HG03060 (cell line): ENCODE measurements around the gene PRR9.
"Not testable (repeated sequence)": the region's sequence is repeated elsewhere in the genome, so short reads cannot be mapped to it uniquely, and the experiment has no call there.

ENCODE experiments used
- ATAC-seq: cut with Tn5 transposase; IDR thresholded peaks from one replicate; pipeline ENCODE4 v1.9.1; 2021; ENCODE audit warnings: low read depth, moderate number of reproducible peaks; ENCODE audit not compliant: unreplicated experiment

PRR9 gene

DNA sequence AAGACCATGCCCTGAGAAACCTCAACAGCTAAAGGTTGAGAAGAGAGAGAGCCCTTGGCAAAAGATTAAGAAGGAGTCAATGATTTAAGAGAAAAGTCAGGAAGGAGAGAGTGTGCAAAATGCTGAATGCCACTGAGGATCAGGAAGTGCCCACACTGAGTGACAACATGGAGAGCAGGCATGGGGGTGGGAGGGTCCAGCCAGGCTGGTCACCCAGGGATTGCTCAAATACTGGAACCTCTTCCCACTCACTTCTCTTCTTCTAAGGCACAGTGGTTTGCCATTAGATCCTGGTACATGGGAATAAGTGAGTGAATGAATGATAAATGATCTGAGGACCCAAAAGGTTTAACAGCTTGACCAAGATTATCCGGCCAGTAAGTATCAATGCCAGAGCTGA lies 11.1 kb downstream of the PRR9 start:
- ATAC-seq = no peak

DNA sequence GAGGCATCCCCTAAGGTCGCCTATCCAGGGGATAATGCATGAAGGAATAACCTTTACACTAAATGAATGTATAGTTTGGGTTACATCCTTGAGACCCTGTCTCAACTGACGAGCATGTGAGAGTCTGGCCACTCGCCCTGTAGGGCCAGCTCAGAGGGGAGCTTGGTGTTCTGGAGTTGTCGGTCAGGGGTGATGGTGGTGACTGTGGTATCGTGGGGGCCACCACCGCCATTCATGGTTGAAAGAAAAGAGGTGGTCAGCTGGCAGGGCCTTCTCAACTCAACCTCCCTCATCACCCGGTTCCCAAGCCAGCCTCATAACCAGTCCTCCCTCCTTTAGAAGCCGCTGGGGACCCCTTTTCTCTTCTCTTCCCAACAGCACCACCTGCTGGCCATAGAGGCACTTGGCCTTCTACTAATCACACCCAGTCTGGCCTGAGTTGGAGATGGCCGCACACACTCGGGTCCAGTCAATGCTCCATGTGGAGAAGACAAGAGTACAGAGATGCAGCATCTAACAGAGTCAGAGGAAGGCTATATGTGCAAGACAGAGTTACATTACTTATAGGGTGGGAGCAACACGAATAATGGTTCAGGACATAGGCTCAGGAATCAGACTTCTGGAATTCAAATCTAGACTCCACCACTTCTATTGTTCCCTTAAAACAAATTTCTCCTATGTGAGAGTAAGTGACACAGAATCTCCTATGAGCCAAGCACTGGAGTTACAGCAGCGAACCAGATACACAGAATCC lies 11.9 kb downstream of the PRR9 start:
- not testable (repeated sequence) for ATAC-seq

DNA sequence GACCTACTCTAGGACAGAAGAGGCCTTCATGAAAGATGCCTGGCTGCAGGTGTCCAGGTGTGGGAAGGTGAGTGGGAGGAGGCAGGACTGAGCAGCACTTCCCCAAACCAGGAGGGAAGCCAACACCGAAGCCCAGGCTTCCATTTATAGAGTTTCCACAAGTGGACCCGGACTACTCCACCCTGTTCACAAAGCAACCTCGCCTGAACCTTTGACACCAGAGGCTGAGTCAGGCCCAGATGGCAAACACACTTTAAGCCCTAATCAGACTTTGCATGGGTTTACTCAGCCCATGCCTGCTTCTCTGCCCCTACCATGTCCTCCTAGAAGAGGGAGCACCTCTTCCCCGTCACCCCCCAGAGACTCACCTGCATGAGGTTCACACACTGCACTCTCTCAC lies 14.0 kb downstream of the PRR9 start:
- no peak for ATAC-seq

DNA sequence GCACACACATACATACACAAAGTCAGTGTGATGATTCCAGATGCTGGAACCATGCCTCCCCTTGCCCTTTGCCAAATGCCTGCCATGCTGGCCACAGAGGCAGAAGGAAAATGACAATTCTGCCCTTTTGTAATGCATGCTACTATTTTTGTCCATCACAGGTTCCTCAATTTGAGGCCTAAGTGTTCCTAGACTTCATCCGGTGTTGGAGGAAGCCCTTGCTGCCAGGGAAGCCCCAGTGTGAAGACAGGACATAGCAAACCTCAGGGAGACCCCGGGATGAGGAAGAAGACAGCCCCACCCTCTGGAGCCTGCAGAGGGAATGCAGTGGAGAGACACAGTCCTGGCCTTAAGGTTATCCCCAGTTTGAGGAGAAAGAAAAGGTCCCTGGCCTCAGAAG lies 14.4 kb downstream of the PRR9 start:
- no peak for ATAC-seq

DNA sequence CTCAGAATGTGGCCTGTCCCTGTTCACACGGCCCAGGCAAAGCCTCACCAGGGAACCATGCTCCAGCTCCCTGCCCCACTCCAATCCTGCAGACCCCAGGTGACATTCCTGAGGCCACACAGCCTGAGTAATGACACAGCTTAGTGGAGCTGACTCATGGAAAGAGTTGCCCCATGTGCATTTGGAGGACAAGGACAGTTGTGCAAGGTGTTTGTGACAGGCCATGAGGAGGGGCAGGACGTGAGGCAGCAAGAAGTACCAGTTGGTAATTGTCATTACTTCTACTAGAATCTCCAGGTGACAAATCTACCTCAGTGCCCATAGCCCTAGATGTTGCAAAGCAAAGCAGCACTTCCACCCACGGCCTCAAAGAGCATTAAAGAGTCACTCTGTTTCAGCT lies 15.2 kb downstream of the PRR9 start:
- ATAC-seq = no peak

DNA sequence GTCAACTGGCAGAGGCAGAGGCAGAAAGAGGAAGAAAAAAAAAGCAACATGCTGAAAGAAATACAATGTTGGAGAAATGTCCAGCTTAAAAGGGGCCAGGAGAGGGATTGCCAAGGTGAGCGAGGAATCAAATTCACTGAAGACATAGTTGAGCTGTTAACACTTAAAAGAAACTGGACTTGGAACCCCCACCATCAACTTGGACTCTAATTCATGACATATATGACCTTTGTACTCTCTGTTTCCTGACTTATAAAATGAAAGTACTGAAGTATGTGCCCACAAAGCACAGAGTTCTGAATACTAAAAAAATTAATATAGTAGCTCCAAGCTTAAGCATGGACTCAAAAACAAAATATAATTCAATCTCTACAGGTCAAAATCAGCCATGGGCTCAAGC lies 16.1 kb downstream of the PRR9 start:
- no peak for ATAC-seq

DNA sequence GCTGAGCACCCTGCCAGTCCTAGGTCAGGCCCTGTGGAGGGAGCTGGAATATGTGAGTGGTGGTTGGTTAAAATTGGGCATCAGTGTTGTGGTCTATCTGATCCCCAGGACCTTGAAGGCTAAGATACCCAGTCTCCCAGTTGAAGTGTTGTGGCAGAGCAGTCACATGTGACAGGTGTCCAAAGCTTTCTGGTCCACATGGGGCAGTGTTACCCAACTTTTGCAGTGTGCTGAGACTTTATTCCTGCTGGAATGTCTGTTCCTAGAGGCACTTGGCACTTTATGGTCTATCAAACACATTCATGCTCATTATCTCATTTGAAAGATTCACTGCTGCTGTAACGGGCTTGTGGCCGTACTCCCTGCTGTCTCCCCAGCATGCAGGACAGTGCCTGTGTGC lies 21.1 kb downstream of the PRR9 start:
- ATAC-seq = no peak

DNA sequence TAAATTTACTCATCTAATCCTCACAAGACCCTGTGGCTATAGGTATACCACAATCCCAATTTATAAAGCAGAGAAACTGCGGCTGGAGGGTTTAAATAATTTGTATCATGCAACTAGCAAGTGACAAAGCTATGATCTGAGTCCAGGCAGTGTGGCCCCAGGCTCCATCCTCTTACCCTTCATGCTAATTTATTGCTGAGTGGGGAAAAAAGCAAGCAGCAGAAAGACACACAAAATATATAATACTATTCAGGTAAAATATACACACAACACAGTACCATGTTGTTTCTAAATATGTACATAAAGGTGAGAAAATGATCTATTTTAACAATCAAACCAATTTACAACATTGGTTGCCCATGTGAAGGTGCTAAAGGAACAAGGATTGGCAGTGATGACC lies 24.8 kb downstream of the PRR9 start:
- no peak for ATAC-seq

DNA sequence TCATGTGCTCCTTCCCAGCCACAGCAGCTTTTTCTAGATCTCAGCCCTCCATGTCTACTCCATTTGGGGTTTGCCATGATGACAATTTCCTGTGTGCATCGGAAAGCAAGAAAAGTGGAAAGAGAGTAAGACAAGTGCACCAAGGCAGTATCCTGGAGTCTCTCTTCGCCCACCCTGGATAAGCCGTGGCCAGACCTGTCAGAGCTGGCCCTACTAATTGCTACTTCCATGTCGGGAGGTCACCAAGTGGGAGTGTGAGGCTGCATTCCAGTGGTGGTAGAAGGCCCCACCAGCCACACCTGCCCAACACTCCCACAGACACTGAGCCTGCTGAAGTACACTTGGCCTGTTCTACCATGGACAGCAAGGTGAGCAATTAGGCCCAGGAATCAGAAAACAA lies 28.1 kb downstream of the PRR9 start:
- ATAC-seq = no peak

DNA sequence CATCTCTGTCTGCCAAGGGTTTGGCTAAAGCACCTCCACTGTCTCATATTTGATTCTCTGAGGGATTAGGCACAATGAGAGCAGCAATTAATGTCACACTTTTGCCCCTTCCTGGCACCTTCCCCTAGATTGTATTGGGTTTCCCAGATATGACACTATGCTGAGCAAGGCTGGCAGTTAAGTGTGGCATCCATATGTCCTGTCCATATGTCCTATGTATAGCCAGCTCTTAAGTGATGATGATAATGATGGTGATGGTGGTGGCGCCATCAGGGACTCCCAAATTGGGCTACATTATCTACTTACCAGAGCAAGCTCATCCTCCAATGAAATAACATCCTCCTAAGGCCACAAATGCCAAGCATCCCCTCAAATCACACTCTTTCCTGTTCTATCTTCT lies 28.6 kb downstream of the PRR9 start:
- ATAC-seq = no peak

DNA sequence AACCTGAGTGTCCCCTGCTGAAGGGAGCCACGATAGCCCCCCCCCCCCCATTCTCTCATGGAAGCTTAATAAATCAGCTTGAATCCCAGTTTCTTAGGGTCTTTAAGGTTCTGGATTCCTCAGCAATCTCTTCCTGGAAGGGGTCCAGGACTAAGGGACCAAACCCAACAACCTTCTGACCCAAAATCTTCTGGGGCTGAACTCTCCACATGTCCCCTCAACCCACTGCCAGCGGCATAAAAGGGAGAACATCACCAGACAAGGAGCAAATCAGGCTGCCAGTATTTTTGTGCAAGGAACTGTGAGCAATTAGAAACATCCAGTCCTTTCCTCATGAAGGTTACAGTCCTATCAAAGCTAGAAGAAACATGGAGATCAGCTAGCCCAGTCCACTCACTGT lies 29.4 kb downstream of the PRR9 start:
- no peak for ATAC-seq

DNA sequence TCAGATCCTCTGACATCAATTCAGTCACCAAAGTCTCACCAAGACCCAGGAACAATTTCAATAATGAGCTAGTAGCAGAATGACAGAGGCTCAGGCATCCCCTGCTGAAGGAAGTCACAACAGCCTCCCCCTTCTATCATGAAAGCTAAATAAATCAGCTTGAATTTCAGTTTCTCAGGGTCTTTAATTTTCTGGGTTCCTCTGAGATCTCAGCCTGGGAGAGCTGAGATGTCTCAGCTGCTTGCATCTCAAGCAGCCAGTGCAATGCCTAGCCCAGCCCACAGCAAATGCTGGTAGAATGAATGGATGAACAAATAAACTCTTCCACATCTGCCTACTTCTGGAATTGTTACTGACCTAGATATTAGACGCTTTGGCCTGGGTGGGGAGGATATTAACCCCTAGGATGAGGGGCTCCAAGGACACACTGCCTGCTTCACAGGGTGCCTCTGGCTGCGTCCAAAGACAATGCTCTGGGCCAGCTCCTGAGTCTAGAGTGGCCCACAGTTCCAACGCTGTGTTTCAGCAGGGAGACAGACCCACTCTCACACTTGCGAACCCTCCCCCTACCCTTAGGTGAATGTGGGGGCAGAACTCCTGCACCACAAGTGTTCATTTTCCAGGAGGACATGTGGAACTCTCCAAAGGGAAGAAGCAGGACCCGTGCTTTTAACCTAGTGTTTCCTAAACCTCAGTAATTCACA lies 30.9 kb downstream of the PRR9 start:
- ATAC-seq = no peak

DNA sequence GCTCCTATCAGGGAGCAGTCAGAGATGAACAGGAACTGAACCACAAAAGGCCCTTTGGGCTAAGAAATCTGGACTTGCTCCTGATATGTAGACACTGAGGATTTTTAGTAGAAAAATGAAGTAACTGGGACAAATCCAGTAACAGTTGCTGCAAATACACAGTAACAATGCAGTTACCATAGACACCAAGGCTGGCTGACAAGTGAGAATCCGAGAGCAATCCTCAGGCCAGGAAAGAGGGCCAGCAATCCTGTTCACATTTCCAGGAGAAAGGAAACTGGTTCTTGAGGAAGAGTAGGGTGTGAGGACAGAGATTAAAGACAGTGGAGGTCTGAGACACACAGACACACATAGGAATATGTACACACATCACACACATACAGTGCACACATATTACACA lies 32.8 kb downstream of the PRR9 start:
- ATAC-seq = no peak

DNA sequence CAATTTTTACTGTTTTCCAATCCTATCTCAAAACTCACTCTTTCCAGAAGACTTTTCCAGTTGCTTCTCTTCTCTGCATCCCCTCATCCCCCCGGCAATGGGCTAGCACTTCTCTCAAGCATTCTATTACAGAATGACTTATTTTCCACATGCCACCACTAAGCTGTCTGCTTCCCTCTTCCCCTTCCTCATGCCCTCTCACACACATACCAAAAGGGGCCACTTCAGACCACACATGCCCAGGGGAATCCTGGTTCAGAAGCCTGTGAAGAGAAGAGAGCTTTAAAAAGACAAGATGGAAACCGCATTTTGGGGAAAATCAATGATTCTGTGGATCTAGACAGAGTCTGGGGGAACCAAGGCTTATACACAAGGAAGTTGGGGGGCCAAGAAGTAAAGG lies 33.7 kb downstream of the PRR9 start:
- no peak for ATAC-seq

DNA sequence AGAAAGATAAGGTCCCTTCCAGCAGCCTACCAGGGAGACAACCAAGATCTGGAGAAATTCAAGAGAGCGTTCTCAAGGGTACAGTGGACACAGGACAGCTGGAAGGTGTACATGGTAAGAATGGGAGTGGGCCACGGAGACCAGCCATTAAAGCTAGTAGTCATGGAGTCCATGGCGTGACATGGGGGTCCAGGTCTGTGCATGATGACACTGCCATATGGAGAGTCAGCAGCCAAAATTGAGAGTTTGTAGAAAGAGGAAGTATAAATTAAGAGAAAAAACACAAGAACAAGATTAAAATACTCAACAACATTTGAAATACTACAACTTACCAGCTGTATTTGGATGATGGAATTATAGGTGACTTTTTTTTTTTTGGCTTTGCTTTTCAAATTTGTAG lies 34.2 kb downstream of the PRR9 start:
- no peak for ATAC-seq

DNA sequence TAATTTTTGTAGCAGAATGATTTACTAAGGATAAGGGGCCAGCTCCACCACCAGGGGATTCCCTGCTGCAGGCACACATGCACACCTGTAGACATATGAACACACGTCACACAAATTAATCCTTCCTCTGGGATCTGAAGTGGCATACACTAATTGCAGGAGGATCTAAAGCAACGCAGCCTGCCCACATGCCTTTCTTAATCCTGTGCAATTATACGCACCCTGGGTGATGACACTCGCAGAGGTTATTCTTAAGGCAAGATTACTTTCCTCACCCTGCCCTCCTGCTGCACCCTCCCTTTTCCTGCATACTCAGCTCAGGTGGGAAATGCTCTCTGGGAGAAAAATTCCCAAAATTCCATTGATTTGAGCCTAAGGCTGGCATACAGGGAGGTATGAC lies 34.6 kb downstream of the PRR9 start:
- ATAC-seq = no peak

DNA sequence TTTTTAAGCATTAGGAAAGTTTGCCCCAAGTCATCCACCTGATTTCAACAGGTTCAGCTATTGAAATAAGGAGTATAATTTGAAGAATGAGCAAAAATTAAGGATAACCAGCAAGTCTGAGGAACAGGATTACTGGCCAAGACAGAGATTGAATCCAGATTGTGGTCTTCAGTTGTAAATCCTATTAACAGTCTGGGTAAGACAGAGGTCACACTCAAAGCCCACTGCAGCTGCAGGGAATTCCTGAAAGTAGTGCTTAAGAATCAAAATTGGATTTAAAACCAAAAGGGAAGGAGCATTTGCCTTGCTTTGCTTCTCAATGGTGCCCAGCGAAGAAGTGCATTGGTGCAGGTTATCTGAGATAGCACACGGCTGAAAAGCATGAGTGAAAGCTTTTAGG lies 35.7 kb downstream of the PRR9 start:
- ATAC-seq = no peak

DNA sequence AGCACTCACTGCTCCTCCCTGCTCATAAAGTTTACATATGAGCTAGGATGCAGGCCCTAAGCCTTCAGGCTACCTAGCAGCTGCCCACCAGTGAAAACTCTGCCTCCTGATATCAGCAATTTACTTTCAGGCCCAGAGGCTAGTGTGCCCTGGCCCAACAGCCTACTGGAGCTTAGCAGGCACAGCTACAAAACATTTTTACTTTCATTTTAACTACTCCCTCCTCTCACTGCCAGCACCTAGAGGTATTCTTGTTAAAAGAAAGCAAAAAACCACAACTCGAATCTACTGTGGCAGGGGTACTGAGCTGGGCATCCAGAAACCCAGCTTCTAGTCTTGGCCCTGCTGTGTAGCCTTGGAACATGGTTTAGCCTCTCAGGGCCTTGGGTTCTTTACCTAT lies 36.3 kb downstream of the PRR9 start:
- no peak for ATAC-seq

DNA sequence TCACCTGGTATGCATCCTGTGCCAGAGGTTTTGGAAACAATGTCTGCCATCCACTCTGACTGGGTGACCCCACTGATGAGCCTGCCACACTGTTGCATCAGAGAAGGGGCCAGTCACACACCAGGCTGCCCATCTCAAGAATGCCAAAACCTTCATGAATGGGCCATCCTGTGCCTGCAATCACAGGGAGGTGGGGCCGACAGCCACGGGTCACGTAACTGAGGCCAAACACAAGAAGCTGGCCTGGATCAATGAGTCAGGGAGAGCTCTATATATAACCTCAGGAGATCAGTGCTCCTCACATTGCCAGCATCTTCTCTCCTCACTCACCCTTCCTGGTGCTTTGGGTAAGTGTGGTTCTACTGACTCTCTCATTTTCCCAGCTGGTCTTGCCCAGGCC lies 42.0 kb downstream of the PRR9 start, which contains the start of gene LORICRIN:
Gene LORICRIN, plus strand, starts transcription at position 301 of the 400 bp plus-strand sequence. CDS start 1,263 bp downstream, outside the sequence.
- no peak for ATAC-seq

DNA sequence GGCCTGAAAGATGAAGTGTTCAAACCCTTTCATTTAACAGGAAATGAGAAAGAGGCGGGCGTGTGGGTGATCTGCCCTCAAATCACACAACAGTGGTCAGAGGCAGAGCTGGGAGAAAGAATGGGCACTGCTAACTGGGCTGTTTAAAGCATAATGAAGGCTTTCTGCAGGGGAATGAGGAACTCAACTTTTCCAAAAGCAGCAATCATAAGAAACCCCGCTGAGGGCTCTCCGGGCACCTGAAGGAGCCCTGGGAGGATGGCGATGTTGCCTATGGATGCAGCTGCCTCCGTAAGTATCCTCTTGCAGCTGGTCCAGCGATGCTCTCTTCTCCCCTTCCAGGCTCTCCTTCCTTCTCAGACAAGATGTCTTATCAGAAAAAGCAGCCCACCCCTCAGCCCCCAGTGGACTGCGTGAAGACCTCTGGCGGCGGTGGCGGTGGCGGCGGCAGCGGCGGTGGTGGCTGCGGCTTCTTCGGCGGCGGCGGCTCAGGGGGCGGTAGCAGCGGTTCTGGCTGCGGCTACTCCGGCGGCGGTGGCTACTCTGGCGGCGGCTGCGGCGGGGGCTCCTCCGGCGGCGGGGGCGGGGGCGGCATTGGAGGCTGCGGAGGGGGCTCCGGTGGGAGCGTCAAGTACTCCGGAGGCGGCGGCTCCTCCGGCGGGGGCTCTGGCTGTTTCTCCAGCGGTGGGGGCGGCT lies 43.3 kb downstream of the PRR9 start:
- no peak for ATAC-seq

DNA sequence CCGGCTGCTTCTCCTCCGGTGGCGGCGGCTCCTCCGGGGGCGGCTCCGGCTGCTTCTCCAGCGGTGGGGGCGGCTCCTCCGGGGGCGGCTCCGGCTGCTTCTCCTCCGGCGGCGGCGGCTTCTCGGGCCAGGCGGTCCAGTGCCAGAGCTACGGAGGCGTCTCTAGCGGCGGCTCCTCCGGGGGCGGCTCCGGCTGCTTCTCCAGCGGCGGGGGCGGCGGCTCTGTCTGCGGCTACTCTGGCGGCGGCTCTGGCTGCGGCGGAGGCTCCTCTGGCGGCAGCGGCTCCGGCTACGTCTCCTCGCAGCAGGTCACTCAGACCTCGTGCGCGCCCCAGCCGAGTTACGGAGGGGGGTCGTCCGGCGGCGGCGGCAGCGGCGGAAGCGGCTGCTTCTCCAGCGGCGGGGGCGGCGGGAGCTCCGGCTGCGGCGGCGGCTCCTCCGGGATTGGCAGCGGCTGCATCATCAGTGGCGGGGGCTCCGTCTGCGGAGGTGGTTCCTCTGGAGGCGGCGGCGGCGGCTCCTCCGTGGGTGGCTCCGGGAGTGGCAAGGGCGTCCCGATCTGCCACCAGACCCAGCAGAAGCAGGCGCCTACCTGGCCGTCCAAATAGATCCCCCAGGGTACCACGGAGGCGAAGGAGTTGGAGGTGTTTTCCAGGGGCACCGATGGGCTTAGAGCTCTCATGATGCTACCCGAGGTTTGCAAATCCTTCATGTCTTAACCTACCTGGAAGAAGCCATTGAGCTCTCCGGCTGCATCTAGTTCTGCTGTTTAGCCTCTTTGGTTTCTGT lies 44.1 kb downstream of the PRR9 start:
- no peak for ATAC-seq
